ENCODE data around the gene DIPK2B.

- TF ChIP-seq BRD9 (IDR thresholded peaks at IDR 0.05; ENCODE audit: low read depth, partially characterized antibody) (no peak), MAFG (tag; conservative IDR thresholded peaks at IDR 0.05) (no peak), MAX (CRISPR knock-in tag; IDR thresholded peaks at IDR 0.05) (no peak), EZH2 (IDR thresholded peaks at IDR 0.05; ENCODE audit: borderline replicate concordance, low read depth, low read length) (no peak)
Observed at GRCh38 chrX:45232139-45232538, 31.5 kb upstream of the DIPK2B start.
